ENCODE measurements around the gene FZD4. TPM values are rescaled to one million over a fixed set of nuclear protein-coding genes. Genes with fewer than 3 reads are reported as not detected.

The FZD4 gene
- total RNA-seq, 1 experiment from 2014 or later = 7.7 TPM

DNA sequence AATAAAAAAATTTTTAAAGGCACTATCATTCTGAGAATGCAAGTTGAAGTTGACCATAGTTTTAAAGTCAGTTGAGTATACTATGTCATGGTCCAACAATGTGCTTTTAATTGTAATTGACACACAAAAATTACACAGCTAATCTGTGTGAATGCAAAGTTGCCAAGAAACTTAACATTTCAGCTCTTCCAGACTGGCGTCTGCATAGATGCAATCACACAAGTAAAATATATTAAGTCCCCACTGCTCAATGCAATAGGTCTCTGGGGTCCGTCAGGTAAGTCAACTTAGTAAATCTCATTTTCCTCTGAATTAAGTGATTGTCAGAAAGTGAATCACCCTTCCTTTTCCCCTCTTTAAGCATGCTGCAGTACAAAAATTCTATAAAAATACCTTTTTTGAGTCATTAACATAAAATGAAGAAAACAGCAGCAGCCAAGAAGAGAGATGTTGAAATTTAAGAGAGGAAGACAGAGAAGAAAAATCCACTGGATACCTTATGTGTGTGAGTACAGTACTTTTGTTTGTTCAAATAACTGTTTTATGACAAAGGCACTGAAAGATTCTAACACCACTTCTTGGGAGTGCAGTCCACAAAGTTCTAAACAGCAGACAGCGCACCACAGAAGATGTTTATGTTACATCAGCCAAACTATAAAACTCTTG is 5.1 kb downstream of the FZD4 start (continued):
- TF ChIP-seq CBFB (CRISPR knock-in tag; IDR thresholded peaks at IDR 0.05; ENCODE audit: low read depth) (no peak), ZNF219 (CRISPR knock-in tag; IDR thresholded peaks at IDR 0.05; ENCODE audit: borderline replicate concordance) (no peak), TEAD4 (CRISPR knock-in tag; IDR thresholded peaks at IDR 0.05) (no peak), USF2 (CRISPR knock-in tag; IDR thresholded peaks at IDR 0.05) (no peak), PREB (CRISPR knock-in tag; IDR thresholded peaks at IDR 0.05; ENCODE audit: borderline replicate concordance) (no peak), ZNF138 (CRISPR knock-in tag; conservative IDR thresholded peaks at IDR 0.05) (no peak), OVOL2 (CRISPR knock-in tag; IDR thresholded peaks at IDR 0.05; ENCODE audit: borderline replicate concordance) (no peak)
- TF ChIP-seq, protein P1, sequence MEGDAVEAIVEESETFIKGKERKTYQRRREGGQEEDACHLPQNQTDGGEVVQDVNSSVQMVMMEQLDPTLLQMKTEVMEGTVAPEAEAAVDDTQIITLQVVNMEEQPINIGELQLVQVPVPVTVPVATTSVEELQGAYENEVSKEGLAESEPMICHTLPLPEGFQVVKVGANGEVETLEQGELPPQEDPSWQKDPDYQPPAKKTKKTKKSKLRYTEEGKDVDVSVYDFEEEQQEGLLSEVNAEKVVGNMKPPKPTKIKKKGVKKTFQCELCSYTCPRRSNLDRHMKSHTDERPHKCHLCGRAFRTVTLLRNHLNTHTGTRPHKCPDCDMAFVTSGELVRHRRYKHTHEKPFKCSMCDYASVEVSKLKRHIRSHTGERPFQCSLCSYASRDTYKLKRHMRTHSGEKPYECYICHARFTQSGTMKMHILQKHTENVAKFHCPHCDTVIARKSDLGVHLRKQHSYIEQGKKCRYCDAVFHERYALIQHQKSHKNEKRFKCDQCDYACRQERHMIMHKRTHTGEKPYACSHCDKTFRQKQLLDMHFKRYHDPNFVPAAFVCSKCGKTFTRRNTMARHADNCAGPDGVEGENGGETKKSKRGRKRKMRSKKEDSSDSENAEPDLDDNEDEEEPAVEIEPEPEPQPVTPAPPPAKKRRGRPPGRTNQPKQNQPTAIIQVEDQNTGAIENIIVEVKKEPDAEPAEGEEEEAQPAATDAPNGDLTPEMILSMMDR (IDR thresholded peaks at IDR 0.05) = no peak
- TF ChIP-seq, protein P2, sequence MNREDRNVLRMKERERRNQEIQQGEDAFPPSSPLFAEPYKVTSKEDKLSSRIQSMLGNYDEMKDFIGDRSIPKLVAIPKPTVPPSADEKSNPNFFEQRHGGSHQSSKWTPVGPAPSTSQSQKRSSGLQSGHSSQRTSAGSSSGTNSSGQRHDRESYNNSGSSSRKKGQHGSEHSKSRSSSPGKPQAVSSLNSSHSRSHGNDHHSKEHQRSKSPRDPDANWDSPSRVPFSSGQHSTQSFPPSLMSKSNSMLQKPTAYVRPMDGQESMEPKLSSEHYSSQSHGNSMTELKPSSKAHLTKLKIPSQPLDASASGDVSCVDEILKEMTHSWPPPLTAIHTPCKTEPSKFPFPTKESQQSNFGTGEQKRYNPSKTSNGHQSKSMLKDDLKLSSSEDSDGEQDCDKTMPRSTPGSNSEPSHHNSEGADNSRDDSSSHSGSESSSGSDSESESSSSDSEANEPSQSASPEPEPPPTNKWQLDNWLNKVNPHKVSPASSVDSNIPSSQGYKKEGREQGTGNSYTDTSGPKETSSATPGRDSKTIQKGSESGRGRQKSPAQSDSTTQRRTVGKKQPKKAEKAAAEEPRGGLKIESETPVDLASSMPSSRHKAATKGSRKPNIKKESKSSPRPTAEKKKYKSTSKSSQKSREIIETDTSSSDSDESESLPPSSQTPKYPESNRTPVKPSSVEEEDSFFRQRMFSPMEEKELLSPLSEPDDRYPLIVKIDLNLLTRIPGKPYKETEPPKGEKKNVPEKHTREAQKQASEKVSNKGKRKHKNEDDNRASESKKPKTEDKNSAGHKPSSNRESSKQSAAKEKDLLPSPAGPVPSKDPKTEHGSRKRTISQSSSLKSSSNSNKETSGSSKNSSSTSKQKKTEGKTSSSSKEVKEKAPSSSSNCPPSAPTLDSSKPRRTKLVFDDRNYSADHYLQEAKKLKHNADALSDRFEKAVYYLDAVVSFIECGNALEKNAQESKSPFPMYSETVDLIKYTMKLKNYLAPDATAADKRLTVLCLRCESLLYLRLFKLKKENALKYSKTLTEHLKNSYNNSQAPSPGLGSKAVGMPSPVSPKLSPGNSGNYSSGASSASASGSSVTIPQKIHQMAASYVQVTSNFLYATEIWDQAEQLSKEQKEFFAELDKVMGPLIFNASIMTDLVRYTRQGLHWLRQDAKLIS (CRISPR knock-in tag; IDR thresholded peaks at IDR 0.05; ENCODE audit: borderline replicate concordance) = no peak
- TF ChIP-seq, protein P3, sequence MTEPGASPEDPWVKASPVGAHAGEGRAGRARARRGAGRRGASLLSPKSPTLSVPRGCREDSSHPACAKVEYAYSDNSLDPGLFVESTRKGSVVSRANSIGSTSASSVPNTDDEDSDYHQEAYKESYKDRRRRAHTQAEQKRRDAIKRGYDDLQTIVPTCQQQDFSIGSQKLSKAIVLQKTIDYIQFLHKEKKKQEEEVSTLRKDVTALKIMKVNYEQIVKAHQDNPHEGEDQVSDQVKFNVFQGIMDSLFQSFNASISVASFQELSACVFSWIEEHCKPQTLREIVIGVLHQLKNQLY (CRISPR knock-in tag; IDR thresholded peaks at IDR 0.05) = no peak

- POLR2A ChIA-PET = no interaction called here
- no peak for ATAC-seq
- Mint-ChIP-seq H3K4me3 (no peak overlapping the region), H3K4me1 (peaks cover 27% of the 10 kb centered on the region), H3K9me3 (no peaks in the 10 kb centered on the region), H3K36me3 (peaks cover 28% of the 10 kb centered on the region), H3K27ac (no peak overlapping the region), H3K27me3 (ENCODE audit: low read depth) (peaks cover 9% of the 10 kb centered on the region)
- DNase-seq (ENCODE audit: low spot score) = no peak
- CTCF ChIA-PET = no interaction called here
- TF ChIP-seq TEAD4 (CRISPR knock-in tag; IDR thresholded peaks at IDR 0.05) (no peak), SMAD3 (CRISPR knock-in tag; IDR thresholded peaks at IDR 0.05; ENCODE audit: borderline replicate concordance) (no peak), SP1 (CRISPR knock-in tag; conservative IDR thresholded peaks at IDR 0.05) (no peak), AR (CRISPR knock-in tag; IDR thresholded peaks at IDR 0.05) (no peak), FOXP1 (CRISPR knock-in tag; IDR thresholded peaks at IDR 0.05; ENCODE audit: borderline replicate concordance) (no peak), ATF2 (CRISPR knock-in tag; IDR thresholded peaks at IDR 0.05; ENCODE audit: borderline replicate concordance, low read depth) (no peak)
- TF ChIP-seq, protein P4, sequence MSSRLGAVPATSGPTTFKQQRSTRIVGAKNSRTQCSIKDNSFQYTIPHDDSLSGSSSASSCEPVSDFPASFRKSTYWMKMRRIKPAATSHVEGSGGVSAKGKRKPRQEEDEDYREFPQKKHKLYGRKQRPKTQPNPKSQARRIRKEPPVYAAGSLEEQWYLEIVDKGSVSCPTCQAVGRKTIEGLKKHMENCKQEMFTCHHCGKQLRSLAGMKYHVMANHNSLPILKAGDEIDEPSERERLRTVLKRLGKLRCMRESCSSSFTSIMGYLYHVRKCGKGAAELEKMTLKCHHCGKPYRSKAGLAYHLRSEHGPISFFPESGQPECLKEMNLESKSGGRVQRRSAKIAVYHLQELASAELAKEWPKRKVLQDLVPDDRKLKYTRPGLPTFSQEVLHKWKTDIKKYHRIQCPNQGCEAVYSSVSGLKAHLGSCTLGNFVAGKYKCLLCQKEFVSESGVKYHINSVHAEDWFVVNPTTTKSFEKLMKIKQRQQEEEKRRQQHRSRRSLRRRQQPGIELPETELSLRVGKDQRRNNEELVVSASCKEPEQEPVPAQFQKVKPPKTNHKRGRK (CRISPR knock-in tag; IDR thresholded peaks at IDR 0.05; ENCODE audit: borderline replicate concordance) = no peak
- TF ChIP-seq, protein P5, sequence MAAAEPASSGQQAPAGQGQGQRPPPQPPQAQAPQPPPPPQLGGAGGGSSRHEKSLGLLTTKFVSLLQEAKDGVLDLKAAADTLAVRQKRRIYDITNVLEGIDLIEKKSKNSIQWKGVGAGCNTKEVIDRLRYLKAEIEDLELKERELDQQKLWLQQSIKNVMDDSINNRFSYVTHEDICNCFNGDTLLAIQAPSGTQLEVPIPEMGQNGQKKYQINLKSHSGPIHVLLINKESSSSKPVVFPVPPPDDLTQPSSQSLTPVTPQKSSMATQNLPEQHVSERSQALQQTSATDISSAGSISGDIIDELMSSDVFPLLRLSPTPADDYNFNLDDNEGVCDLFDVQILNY (CRISPR knock-in tag; IDR thresholded peaks at IDR 0.05) = no peak
Measured at GRCh38 chr11:86948733-86949132, 6.5 kb downstream of the FZD4 start.
